HG03135 (cell line): ENCODE results near the gene PKHD1.

ENCODE experiments used
- ATAC-seq: cut with Tn5 transposase; IDR thresholded peaks from one replicate; pipeline ENCODE4 v1.9.1; 2021; ENCODE audit warnings: mild to moderate bottlenecking, moderate library complexity; ENCODE audit not compliant: unreplicated experiment

PKHD1 gene

DNA sequence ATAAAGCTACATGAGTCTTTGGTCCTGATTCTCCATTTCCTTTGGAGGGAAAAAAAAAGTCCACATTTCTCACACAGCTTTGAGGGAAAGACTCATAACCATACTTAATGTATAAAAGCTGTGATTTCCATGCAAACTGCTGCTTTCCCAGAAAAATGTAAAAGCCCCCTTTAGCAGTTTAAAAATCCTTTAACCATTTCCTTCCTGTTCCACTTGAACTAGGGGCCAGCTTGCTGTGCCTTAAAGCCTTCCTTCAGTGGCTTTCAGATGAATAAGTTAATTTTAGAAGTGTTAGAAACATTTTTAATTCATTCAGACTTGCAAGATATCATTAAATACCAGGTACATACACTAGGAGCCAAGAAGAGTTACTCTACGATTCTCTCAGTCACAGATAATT is 273.5 kb downstream of the PKHD1 start:
- ATAC-seq = no peak

GRCh38 chr6:51812231-51812630 is 275.2 kb downstream of the PKHD1 start:
- no peak for ATAC-seq

- no peak for ATAC-seq
These were observed 281.9 kb downstream of the PKHD1 start for GRCh38 chr6:51805517-51805916.

DNA sequence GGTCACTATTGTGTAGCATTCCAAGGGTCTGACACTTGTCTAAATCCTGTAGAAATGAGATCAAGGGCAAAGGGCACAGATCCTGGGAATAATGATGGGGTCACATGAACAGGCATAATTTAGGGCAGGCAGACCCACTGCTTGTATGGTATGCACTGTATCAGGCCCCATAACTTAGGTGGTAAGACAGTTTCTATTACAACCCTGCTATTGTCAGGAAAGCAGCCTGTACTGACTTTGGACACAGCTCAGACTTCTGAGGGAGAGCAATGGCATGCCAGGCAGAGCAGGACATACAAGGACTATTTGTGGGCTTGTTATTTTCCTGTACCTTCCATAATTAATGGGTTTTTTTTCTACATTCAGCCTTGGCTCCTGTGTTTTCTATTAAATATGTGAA is 286.8 kb downstream of the PKHD1 start:
- no peak for ATAC-seq

GRCh38 chr6:51793393-51793792 is 294.0 kb downstream of the PKHD1 start:
- no peak for ATAC-seq

GRCh38 chr6:51792273-51793030 is 295.0 kb downstream of the PKHD1 start:
- no peak for ATAC-seq

GRCh38 chr6:51790946-51791345 is 296.5 kb downstream of the PKHD1 start:
- ATAC-seq = no peak

DNA sequence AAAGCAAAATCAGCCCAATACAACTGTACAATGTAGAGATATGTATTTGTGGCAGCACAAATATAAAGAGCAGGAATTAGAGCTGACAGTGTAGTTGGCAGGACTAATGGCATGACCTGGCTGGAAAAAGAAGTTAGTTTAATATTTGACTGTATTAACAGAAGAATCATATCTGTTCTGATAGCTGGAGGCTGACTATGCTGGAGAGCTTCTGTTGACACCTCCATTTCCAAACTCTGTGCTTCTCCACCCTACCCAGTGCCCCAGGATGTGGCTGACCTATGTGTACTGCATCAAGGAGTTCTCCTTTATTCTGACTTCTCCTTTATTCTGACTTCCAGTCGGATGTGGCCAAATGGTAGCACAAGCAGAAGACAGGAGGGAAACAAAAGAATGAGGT is 299.3 kb downstream of the PKHD1 start:
- no peak for ATAC-seq

- ATAC-seq = no peak
These were observed 308.7 kb downstream of the PKHD1 start for GRCh38 chr6:51778666-51779065.

DNA sequence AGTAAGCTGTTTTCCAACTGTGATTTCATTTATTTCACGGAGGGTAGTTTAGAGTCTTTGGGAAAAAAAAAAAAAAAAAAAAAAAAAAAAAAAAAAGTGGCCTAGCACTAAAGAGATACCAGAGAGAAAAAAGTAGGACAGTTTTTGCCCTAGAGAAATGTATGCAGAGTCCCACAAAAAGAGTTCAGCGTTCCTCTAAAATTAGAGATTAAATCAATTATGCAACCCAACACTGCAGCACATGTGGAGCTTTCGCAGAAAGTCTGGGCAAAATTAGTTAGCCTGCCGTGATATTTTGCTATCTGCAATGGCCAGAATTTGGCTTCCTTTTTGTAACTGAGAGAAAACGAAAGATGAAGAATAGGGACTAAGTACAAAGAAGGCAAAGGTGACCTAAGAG is 309.8 kb downstream of the PKHD1 start:
- no peak for ATAC-seq

- ATAC-seq = no peak
These were observed 311.2 kb downstream of the PKHD1 start for GRCh38 chr6:51775942-51776860.

DNA sequence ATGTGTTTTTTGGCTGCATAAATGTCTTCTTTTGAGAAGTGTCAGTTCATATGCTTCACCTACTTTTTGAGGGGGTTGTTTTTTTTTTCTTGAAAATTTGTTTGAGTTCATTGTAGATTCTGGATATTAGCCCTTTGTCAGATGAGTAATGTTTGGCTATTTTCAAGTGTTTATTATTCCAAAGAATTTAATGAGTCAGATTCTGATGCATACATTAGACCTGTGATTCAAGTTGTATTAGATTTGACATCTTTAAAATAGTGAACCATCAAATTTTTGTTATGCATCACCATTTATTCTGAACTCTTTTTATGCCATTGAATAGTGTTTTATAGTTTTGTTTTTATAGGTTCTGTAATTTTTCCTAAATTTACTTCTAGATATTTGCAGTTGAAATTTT is 319.3 kb downstream of the PKHD1 start:
- no peak for ATAC-seq

DNA sequence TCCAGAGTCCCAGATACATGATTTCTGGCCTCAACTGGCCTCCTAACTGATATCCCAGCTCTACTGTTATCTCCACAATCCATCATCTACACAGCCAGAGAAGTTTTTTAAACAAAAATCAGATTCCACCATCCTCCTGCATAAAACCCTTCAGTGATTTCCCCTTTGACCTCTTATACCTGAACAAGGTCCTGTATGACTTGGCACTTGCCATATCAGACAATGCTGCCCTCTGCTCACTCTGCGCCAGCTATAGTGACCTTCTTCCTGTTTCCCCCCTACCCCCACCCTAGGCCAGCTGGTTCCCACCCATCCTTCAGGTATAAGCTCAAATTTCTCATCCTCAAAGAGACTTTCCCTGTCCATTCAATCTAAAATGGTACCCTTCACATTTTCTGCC is 322.2 kb downstream of the PKHD1 start:
- no peak for ATAC-seq

GRCh38 chr6:51753635-51754034 is 333.8 kb downstream of the PKHD1 start:
- ATAC-seq = no peak

- no peak for ATAC-seq
These were observed 343.4 kb downstream of the PKHD1 start for GRCh38 chr6:51743999-51744398.

DNA sequence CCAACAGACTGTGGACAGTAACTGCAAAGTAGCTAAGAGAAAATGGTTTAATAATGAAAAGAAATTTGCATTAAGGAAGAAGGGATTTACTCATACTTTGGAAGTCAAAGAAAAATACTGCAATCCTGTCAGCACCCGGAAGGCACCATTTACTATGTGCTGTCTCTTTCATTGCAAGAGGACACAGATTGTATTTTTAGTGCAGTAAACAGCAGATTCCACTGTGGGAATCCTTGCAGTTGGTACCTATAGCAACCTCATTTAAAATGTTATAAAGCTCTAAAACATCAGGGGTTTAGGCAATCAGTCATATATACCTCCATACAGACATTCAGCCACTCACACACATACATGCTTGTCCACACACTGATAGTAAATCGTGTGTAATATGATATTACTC is 346.8 kb downstream of the PKHD1 start:
- no peak for ATAC-seq

DNA sequence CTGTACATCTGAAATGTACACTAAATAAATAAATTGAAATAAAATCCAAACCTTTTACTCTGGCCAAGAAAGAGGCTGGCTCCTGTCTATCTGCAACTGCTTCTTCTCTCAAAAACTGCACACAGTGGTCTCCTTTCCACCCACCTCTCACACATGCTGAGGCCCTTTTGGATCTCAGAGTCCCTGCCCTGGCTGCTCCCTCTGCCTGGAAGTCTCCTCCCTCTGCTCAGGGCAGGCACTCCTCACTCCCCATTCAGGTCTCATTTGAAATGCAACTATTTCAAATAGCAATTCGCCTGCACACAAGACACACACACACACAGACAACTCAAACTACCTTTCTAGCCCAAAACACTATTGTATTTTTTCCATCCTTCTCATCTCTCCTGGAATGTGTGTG is 348.8 kb downstream of the PKHD1 start:
- no peak for ATAC-seq

- no peak for ATAC-seq
These were observed 349.6 kb downstream of the PKHD1 start for GRCh38 chr6:51737580-51738360.

- ATAC-seq = no peak
These were observed 362.3 kb downstream of the PKHD1 start for GRCh38 chr6:51725155-51725554.

DNA sequence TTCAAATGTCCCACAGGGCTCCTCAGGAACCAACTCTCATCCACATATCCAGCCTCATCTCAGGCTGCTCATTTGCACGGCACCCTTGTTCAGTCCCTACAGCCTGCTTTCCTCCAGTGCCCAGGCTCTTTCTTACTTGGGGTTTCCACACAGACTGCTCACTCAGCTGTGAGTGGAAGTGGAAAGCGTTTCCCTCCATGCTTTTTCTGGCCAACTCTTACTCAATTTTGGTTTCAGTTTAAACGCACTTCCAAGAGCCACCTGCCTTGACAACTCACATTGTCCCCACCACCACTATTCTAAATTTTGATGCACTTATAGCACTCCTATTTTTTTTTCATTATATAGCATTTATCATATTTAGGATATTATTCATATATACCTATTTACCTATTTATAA is 367.1 kb downstream of the PKHD1 start:
- ATAC-seq = no peak

GRCh38 chr6:51719297-51719696 is 368.1 kb downstream of the PKHD1 start:
- ATAC-seq = no peak
